Stimulated activated CD8-positive, alpha-beta memory T cell treated with anti-CD3 and anti-CD28 coated beads, Interleukin-15, amount 100 ng/mL, for 48 hours (primary cell): ENCODE data around the gene HRNR.
"Not testable (repeated sequence)": the region's sequence is repeated elsewhere in the genome, so short reads cannot be mapped to it uniquely, and the experiment has no call there.

Source experiments
- DNase-seq, 2 donors: peaks; one replicate each; pipeline ENCODE4 v3.0.0-alpha.2; 2020; ENCODE audit warnings: low read depth in 2 of 2

Gene HRNR

DNA sequence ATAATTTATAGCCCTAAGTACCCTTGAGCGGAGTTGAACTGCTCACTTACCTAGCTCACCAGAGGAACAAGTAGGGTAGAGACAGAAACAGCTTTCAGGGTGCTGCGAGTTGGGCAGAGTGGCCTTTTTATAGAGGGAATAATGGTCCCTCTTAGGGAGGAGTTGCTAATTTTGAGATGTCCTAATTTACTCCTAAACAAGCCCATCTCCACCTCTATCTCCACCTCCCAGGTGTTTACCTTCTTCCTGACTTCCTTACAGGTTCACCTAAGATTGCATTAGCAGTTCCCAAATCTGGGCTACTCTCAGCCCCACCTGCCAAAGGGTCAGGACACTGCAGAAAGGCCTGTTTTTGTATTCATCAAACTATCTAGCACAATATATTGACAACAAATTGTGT, at the start of gene HRNR:
Gene HRNR, minus strand, starts transcription at position 101 of the 400 bp plus-strand sequence. CDS start 940 bp downstream, outside the sequence.
- DNase-seq: no peak

GRCh38 chr1:152256394-152256793, 32.4 kb upstream of the HRNR start:
- not testable (repeated sequence) for DNase-seq

DNA sequence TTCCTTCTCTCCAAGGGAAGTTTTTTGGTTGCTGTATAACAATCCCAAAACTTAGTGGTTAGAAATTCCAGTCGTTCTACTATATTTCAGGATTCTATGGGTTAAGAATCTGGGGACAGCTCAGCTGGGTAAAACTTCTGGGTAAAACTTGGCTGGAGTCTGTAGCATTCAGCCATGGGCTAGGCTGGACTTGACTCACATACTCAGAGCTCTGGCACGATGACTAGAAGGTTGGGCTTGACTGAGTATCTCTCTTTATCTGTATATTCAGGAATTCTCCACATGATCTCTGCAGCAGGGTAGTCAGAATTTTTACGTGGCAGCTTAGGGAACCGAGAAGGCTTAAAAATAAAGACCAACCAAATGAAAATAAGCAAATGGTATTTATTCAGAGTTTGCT, 28.2 kb upstream of the HRNR start:
- DNase-seq: no peak

GRCh38 chr1:152251391-152251790, 27.4 kb upstream of the HRNR start:
- no peak for DNase-seq

- DNase-seq: no peak
Observed at GRCh38 chr1:152247316-152247715, 23.3 kb upstream of the HRNR start.

DNA sequence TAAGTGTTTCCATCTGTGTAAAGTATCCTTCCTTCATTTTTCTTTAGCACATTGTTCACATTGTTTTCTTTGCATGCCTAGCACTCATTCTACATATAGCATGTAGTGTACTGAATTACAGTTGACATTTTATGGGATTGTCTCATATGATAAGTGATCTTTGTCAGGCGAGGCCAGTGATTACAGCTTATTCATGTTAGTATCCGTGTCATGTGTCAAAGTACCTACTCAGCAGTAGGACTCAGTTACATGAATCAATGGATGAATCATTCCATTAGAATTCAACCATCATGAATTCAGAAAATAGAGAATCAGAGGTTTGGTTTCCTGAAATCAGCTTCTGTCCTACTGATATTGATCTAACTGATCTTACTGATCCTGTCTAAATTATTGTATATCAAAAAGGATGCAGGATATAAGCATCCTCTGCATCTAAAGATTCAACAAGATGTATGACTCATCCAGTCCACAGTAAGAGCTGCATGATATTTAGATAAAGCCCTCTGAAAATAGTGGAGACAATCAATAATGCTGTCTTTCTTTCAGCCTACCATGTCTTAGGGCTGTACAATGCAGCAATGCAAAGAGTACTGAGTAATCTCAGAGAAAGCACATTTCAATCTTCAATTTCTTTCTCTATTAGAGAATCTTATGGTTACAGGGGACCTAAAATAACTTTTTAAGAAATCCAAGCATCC, 20.7 kb upstream of the HRNR start:
- DNase-seq: no peak

DNA sequence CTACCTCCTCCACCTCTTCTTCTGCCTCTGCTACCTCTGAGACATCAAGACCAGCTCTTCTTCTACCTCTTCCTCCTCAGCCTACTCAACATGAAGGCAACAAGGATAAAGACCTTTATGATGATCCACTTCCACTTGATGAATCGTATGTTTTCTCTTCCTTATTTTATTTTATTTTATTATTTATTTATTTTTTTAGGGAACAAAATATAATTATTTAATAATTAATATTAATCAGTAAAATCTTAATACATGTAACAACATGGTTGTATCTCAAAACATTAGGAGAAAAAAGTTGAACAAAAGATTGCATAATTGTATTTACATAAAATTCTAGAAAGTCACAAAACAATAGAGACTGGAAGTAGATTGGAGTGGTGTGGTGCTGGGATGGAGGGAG, 13.1 kb upstream of the HRNR start:
- no peak for DNase-seq

GRCh38 chr1:152228831-152229230, 4.8 kb upstream of the HRNR start:
- DNase-seq: no peak

DNA sequence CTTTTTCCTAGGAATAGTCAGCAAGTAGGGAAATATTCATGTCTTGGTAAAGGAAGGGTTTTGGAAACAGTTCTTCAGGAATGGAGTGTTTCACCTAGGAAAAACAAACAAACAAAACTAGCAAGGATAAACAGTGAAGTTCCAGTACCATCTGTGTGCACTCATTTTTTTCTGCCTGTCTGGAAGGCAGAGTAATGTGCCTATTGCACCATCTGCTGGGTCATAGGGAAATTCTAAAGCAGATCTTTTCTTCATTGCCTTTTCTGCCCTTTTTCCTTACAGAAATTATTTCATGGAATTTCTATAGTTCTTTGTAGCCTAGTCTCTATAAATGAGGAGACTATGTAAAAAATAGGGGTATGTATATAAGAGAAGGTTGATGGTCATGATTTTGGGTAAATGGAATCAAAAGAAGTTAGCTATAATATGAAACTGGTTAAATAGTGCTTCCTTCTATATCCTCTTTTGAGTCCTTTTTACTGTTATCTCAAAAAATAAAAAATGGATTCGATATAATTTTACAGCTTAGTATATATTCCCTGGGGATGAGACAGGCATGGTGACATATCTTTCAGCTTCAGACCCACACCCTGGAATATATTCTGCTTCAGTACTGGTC, 3.4 kb upstream of the HRNR start:
- no peak for DNase-seq

GRCh38 chr1:152225678-152226077, 1.7 kb upstream of the HRNR start:
- no peak for DNase-seq

DNA sequence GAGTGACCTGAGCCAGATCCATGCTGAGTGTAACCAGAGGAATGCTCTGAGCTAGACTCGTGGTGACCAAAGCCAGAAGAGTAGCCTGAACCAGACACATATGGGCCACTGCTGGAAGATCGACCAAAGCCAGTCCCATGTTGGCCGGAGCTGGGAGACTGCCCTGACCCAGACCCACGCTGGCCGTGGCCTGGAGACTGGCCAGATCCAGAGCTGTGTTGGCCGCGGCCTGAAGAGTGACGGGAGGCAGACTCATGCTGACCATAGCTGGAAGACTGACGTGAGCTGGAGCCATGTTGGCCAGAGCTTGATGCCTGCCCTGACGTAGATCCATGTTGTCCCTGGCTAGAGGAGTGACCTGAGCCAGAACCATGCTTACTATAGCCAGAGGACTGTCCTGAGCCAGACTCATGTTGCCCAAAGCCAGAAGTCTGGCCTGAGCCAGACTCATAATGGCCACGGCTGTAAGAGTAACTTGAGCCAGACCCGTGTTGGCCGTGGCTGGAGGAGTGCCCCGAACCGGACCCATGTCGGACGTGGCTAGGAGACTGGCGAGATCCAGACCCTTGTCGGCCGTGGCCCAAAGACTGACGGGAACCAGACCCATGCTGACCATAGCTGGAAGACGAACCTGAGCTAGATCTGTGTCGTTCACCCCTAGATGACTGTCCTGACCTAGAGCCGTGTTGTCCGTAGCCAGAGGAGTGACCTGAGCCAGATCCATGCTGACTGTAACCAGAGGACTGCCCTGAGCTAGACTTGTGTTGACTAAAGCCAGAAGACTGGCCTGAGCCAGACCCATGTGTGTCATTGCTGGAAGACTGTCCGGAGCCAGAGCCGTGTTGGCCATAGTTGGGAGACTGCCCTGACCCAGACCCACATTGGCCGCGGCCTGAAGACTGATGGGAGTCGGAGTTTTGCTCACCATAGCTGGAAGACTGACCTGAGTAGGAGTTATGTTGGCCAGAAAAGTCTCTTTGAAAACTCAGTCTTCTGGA, 3.5 kb downstream of the HRNR start:
- no peak for DNase-seq

GRCh38 chr1:152219438-152219837, 4.6 kb downstream of the HRNR start:
- DNase-seq: not testable (repeated sequence)

- DNase-seq: no peak
Observed at GRCh38 chr1:152218762-152219436, 5.1 kb downstream of the HRNR start.

DNA sequence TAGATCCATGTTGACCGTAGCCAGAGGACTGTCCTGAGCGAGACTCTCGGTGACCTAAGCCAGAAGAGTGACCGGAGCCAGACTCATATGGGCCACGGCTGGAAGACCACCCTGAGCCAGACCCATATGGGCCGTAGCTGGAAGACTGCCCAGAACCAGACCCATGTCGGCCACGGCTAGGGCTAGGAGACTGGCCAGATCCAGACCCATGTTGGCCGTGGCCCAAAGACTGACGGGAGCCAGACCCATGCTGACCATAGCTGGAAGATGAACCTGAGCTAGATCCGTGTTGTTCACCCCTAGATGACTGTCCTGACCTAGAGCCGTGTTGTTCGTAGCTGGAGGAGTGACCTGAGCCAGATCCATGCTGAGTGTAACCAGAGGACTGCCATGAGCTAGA, 8.4 kb downstream of the HRNR start:
- not testable (repeated sequence) for DNase-seq

DNA sequence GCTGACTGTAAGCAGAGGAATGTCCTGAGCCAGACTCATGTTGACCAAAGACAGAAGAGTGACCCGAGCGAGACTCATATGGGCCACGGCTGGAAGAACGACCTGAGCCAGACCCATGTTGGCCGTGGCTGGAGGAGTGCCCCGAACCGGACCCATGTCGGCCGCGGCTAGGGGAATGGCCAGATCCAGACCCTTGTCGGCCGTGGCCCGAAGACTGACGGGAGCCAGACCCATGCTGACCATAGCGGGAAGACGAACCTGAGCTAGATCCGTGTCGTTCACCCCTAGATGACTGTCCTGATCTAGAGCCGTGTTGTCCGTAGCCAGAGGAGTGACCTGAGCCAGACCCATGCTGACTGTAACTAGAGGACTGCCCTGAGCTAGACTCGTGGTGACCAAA, 9.1 kb downstream of the HRNR start:
- not testable (repeated sequence) for DNase-seq

DNA sequence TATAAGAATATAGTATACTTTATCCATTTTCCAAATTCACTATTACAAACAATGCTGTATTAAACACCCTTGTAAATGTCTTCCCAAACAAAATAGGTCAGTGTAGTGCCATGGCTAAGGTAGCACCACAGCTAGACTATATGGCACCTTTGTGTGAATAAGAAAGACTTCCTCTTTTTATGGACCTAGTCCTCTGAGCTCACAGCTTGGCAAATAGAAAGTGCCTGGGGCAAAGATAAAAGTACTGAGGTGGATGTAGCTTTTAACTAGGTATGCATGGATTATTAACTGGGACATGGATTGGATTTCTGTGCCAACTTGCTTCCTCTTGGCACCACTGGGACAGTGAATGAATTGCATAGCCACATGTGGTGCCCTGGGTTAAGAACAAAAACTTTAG, 25.0 kb downstream of the HRNR start:
- no peak for DNase-seq

DNA sequence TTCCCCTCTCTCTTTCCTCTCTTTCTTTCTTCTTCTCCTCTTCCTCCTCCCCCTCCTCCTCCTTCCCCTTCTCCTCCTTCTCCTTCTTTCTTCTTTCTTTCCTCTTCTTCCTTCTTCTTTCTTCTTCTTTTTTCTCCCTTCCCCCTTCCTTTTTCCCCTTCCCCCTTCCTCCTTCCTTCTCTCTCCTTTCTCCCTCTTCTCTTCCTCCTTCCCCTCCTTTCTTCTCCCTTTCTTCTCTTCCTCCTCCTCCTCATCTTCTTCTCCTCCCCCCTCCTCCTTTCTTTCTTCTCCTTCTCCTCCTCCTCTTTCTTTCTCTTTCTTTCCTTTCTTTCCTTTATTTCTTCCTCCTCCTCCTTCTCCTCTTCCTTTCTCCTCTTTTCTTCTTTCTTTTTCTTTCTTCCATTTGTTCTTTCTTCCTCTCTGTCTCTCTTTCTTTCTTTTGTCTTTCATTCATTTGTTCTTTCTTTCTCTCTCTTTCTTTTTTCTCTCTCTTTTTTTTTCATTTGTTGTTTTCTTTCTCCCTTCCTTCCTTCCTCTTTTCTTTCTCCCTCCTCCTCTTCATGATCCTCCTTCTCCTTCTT, 26.5 kb downstream of the HRNR start:
- no peak for DNase-seq

- DNase-seq: no peak
Observed at GRCh38 chr1:152191711-152192110, 32.3 kb downstream of the HRNR start.

DNA sequence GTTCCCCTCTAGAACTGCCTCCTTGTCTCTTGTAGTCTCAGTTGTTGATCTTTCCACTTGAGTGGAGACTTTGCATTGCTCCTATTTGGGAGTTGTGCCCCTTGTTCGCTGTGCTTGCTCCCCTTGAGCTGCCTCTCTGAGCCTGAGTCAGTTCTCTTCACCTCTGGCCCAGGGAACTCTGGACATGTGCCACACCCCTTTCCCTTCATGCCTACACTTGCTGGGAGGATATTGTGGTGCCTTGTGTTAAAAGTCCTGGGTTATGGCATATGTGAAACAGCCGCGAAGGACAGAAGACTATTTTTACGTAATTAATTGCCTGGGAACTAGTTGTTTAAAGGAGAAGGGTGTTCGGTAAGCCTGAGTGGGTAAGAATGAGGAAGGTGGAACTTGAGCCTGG, 32.7 kb downstream of the HRNR start:
- DNase-seq: no peak

DNA sequence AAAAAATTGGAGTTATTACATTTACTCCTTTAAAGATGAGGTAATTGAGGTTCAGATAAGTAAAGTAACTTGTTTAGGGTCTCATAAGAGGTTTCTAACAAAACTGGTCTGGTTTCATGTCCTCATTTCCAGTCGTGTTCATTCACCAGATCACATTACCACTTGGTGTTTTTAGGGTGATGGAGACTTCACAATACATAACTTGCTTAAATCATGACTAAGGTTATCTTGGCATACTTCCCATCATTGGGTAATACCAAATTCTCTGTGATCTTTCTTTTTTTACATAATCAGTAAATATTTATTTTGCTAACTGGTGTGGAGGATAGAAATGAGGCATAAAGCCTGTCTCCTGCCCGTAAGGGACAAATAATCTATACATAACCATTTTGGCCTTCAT, 33.4 kb downstream of the HRNR start:
- no peak for DNase-seq

- DNase-seq: peak; percentile 38 to 43
Observed at GRCh38 chr1:152189657-152190442, 34.1 kb downstream of the HRNR start.
